ENCODE data around the gene METTL9.

Gene METTL9

DNA sequence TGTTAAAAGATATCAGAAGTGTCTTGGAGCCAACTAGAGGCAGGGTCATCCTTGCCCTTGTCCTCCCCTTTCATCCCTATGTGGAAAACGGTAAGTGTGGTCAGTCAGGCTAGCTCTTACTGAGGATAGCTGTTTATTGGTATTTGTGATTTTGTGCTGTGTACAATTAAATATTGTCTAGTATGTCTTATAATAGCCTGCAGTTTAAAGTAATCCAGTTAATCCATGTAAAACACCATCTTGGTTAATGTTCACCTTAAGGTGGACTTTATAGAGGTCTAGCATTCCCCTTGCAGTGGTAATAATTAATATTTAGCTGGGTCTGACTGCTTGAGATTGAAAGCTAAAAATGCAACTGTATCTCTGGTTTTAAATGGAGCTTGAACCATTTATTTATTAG, 25.6 kb downstream of the METTL9 start:
- TF ChIP-seq ZFP3 (CRISPR knock-in tag; IDR thresholded peaks at IDR 0.05), result no peak
- no peak for TF ChIP-seq TCF4 (CRISPR knock-in tag; IDR thresholded peaks at IDR 0.05; ENCODE audit: borderline replicate concordance)
- no peak for TF ChIP-seq ESRRG (CRISPR knock-in tag; IDR thresholded peaks at IDR 0.05)
- no peak for ATAC-seq

- peak; percentile 96 for ATAC-seq
These were observed 27.4 kb downstream of the METTL9 start for GRCh38 chr16:21626659-21627277.

GRCh38 chr16:21628121-21628726, 28.8 kb downstream of the METTL9 start:
- ATAC-seq, result no peak

More at GRCh38 chr16:21626659-21627277, 27.4 kb downstream of the METTL9 start:
- TF ChIP-seq RARB (CRISPR knock-in tag; IDR thresholded peaks at IDR 0.05), result peak; percentile 9; the same call in 1 of the 2 replicates
- TF ChIP-seq ISL1 (CRISPR knock-in tag; IDR thresholded peaks at IDR 0.05), result peak; percentile 92
- TF ChIP-seq, protein P1, sequence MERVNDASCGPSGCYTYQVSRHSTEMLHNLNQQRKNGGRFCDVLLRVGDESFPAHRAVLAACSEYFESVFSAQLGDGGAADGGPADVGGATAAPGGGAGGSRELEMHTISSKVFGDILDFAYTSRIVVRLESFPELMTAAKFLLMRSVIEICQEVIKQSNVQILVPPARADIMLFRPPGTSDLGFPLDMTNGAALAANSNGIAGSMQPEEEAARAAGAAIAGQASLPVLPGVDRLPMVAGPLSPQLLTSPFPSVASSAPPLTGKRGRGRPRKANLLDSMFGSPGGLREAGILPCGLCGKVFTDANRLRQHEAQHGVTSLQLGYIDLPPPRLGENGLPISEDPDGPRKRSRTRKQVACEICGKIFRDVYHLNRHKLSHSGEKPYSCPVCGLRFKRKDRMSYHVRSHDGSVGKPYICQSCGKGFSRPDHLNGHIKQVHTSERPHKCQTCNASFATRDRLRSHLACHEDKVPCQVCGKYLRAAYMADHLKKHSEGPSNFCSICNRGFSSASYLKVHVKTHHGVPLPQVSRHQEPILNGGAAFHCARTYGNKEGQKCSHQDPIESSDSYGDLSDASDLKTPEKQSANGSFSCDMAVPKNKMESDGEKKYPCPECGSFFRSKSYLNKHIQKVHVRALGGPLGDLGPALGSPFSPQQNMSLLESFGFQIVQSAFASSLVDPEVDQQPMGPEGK (CRISPR knock-in tag; IDR thresholded peaks at IDR 0.05; ENCODE audit: borderline replicate concordance), result 0 out of 2 replicates have a peak, but pooled peaks have one; percentile 52
- TF ChIP-seq TCF4 (CRISPR knock-in tag; IDR thresholded peaks at IDR 0.05; ENCODE audit: borderline replicate concordance), result peak; percentile 95
- TF ChIP-seq OSR1 (CRISPR knock-in tag; IDR thresholded peaks at IDR 0.05), result no peak
- no peak for TF ChIP-seq ARNTL (CRISPR knock-in tag; IDR thresholded peaks at IDR 0.05; ENCODE audit: borderline replicate concordance, low read depth)
- peak; percentile 97 for TF ChIP-seq ZNF70 (CRISPR knock-in tag; IDR thresholded peaks at IDR 0.05)
- TF ChIP-seq, protein P2, sequence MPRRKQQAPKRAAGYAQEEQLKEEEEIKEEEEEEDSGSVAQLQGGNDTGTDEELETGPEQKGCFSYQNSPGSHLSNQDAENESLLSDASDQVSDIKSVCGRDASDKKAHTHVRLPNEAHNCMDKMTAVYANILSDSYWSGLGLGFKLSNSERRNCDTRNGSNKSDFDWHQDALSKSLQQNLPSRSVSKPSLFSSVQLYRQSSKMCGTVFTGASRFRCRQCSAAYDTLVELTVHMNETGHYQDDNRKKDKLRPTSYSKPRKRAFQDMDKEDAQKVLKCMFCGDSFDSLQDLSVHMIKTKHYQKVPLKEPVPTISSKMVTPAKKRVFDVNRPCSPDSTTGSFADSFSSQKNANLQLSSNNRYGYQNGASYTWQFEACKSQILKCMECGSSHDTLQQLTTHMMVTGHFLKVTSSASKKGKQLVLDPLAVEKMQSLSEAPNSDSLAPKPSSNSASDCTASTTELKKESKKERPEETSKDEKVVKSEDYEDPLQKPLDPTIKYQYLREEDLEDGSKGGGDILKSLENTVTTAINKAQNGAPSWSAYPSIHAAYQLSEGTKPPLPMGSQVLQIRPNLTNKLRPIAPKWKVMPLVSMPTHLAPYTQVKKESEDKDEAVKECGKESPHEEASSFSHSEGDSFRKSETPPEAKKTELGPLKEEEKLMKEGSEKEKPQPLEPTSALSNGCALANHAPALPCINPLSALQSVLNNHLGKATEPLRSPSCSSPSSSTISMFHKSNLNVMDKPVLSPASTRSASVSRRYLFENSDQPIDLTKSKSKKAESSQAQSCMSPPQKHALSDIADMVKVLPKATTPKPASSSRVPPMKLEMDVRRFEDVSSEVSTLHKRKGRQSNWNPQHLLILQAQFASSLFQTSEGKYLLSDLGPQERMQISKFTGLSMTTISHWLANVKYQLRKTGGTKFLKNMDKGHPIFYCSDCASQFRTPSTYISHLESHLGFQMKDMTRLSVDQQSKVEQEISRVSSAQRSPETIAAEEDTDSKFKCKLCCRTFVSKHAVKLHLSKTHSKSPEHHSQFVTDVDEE (CRISPR knock-in tag; IDR thresholded peaks at IDR 0.05), result peak; percentile 27; the same call in 1 of the 2 replicates

More at GRCh38 chr16:21628121-21628726, 28.8 kb downstream of the METTL9 start:
- TF ChIP-seq ARNTL (CRISPR knock-in tag; IDR thresholded peaks at IDR 0.05; ENCODE audit: borderline replicate concordance, low read depth) (no peak), ZC3H10 (CRISPR knock-in tag; IDR thresholded peaks at IDR 0.05) (no peak), RARB (CRISPR knock-in tag; IDR thresholded peaks at IDR 0.05) (no peak), ESRRG (CRISPR knock-in tag; IDR thresholded peaks at IDR 0.05) (no peak), ZFP30 (CRISPR knock-in tag; IDR thresholded peaks at IDR 0.05) (no peak), CREB5 (CRISPR knock-in tag; IDR thresholded peaks at IDR 0.05; ENCODE audit: low read depth) (no peak), CSRNP3 (CRISPR knock-in tag; IDR thresholded peaks at IDR 0.05) (no peak), ZNF8 (CRISPR knock-in tag; IDR thresholded peaks at IDR 0.05) (no peak), TOX (CRISPR knock-in tag; IDR thresholded peaks at IDR 0.05; ENCODE audit: borderline replicate concordance) (no peak), TCF4 (CRISPR knock-in tag; IDR thresholded peaks at IDR 0.05; ENCODE audit: borderline replicate concordance) (no peak), ZFP3 (CRISPR knock-in tag; IDR thresholded peaks at IDR 0.05) (no peak), SNAI2 (CRISPR knock-in tag; IDR thresholded peaks at IDR 0.05) (no peak)
- TF ChIP-seq, protein P2 (CRISPR knock-in tag; IDR thresholded peaks at IDR 0.05), result no peak
- TF ChIP-seq, protein P1 (CRISPR knock-in tag; IDR thresholded peaks at IDR 0.05; ENCODE audit: borderline replicate concordance), result no peak

Data from SK-N-SH treated with all-trans-retinoic acid at 6 μM for 48 hours (cell line).